Ovary (tissue), 10 donors: Measurements from ENCODE around the gene CADM2. TPM values are rescaled to one million over a fixed set of nuclear protein-coding genes. Genes with fewer than 3 reads are reported as not detected.
A peak's percentile ranks its signal among the peaks of the same experiment; 100 is the strongest.
"Not testable (repeated sequence)": the region's sequence is repeated elsewhere in the genome, so short reads cannot be mapped to it uniquely, and the experiment has no call there.

Experiments used
- DNase-seq, 5 donors: peaks; one replicate each; pipeline ENCODE4 v3.0.0-alpha.2; 2019 to 2020
- H3K27ac ChIP-seq, 2 donors: fragments of 200-600 bp; one replicate each; pipeline versions ENCODE4 v1.5.1 to v1.8.0; 2019 to 2022
- H3K27me3 ChIP-seq: fragments of 200-600 bp; one replicate; pipeline ENCODE4 v1.8.0; 2022
- H3K36me3 ChIP-seq: fragments of 200-600 bp; sonication (generic); one replicate; pipeline ENCODE4 v1.5.1; 2019
- H3K4me1 ChIP-seq: one replicate; pipeline ENCODE4 v1.8.1; 2013; ENCODE audit warnings: mild to moderate bottlenecking, moderate library complexity; ENCODE audit not compliant: insufficient read depth
- H3K4me3 ChIP-seq: fragments of 200-600 bp; sonication (generic); one replicate; pipeline ENCODE4 v1.5.1; 2017
- H3K9me3 ChIP-seq, 2 donors: fragments of 200-600 bp in 1 of 2; sonication (generic) in 1 of 2; one replicate each; pipeline versions ENCODE4 v1.5.1 to v1.8.1; 2013 to 2019; ENCODE audit warnings: mild to moderate bottlenecking in 1 of 2, moderate library complexity in 1 of 2
- EP300 ChIP-seq: sonication (generic); formaldehyde crosslinking; IDR thresholded peaks from one replicate; pipeline ENCODE4 v1.6.1; 2017; ENCODE audit warnings: antibody characterized with exemption
- POLR2A ChIP-seq: fragments of 450-650 bp; IDR thresholded peaks from one replicate; pipeline ENCODE4 v1.6.1; 2017; ENCODE audit warnings: antibody characterized with exemption, mild to moderate bottlenecking, moderate library complexity
- WGBS, 3 donors: extraction: QIAGEN DNeasy Blood & Tissue Kit in 1 of 3; methylation state at CpG; one replicate each; pipeline versions ENCODE4 v1.1.5 to v1.1.7; 2013 to 2017; 5-methylcytosine and 5-hydroxymethylcytosine counted together
- intact Hi-C, 4 donors: fragments of 100-400 bp; cut with DNase I; formaldehyde crosslinking; loops; one replicate each; pipeline versions ENCODE4 v1.11.0 to v1.15.1; 2022 to 2023
- long read RNA-seq, 3 donors: library from polyadenylated mRNA in 2 of 3; unstranded in 2 of 3; transcript quantifications; one replicate each; pipeline ENCODE4 v2.0.0 and lab custom pipeline, GENCODE V29; 2021 to 2026
- polyA plus RNA-seq, 2 donors: library from polyadenylated mRNA; stranded (reverse); fragments of 200-250 nt in 1 of 2; fragments of 350-450 nt in 1 of 2; fragmentation: Illumina TruSeq in 1 of 2; extraction: RNeasy Lipid Tissue Mini Kit (QIAGEN cat#74804) in 1 of 2; gene quantifications; one replicate each; pipeline ENCODE4 v1.2.3, GENCODE V29; 2013 to 2014
- total RNA-seq, 7 donors: library from RNA; depleted of rRNA in 2 of 7; stranded (reverse); fragments of >200 nt in 2 of 7; fragmentation: NEBNext Ultra II Directional in 3 of 7; extraction: Animal tissue kit (Norgen Biotek cat#: 25700) in 3 of 7; gene quantifications; one replicate each; pipeline versions ENCODE4 v1.1.0 to v1.2.4, GENCODE V29; 2016 to 2023
- TF ChIP-seq, protein P1 (sequence below), 3 donors: fragments of 450-650 bp in 2 of 3; fragments of 200-600 bp in 1 of 3; IDR thresholded peaks; one replicate each; pipeline versions ENCODE4 v1.5.1 to v1.8.0; 2016 to 2022; ENCODE audit warnings: antibody characterized with exemption in 3 of 3, mild to moderate bottlenecking in 1 of 3
- donor health status: DM: no; HTN: no; CAD: no; lungs with moderate emphysema.
- donor health status: DM: no; HTN: no; CAD: no.
- donor health status: Bipolar disorder and iron deficiency.
- donor health status: DM: yes; HTN: yes; CAD: no.
- donor health status: DM: no; HTN: no; CAD: no.
- donor health status: DM: yes; HTN: yes; CAD: no.

CADM2 gene
- total RNA-seq = 1 to 10 TPM in 2 of 7 donors, under 1 TPM in 5; 0.20 to 1.9 (median 0.69) TPM
- under 1 TPM; 0.48 to 0.93 TPM for polyA plus RNA-seq
- long read RNA-seq, donor 1 = 0 reads
- long read RNA-seq, donor 2, partial matches to known transcripts = 0 of 1 reads
- long read RNA-seq, donor 2, other reads (novel, unspliced or antisense) = 0 of 1 reads
- long read RNA-seq, donor 3 = 0 reads

DNA sequence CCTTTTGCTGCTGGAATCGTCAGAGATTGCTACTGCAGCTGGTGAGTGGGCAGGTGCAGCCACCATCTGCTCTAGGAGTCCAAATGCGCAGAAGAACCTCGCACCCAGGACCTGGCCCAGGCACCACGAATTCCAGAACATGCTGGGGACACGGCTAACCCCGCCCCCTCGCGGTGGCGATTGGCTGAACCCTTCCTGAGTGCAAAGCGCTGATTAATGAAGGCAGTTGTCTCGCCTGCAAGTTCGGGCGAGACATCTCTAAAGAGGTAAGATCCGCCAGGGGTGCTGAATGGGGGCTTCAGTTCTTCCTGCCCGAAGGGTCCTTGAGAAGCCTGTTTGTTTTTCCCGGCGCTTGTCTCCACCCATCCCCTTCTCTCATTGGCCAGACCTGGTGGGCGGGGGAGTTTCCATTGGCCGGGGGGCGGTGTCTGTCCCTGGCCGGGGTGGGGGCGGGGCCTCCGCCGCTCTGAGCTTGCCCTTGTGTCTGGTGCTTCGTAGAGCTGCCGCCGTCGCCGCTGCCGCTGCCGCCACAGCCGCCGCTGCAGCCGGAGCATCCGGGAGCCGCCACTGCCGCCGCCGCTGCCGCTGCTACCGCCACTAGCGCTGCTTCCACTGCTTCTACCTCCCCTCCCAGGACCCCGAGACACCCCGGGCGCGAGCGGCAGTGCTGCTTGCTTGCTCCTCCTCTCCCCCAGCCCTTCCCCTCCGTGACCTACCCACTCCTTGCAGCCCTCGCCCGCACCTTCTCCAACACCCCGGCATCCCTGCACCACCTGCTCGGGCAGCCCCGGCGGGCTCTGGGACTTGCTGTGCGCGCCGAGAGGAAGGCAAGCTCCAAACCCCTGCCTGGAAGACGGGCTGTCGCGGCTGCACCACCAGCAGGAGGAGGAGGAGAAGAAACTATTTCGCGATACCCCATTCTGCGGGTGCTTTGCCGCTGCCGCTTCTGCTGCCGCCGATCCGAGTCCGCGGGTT is at the start of gene CADM2:
Gene CADM2 (plus strand): TSS at position 495 of the 975 bp plus-strand sequence.
- Histone ChIP-seq H3K9me3 (no peaks in the 10 kb centered on the region), H3K27me3 (no peaks in the 10 kb centered on the region), H3K36me3 (no peaks in the 10 kb centered on the region), H3K4me1 (peaks cover 8% of the 10 kb centered on the region), H3K27ac (no peak within 1 kb of the TSS), H3K4me3 (peak within 1 kb of the TSS; percentile 47)
- no peak for TF ChIP-seq EP300
- TF ChIP-seq, protein P1, sequence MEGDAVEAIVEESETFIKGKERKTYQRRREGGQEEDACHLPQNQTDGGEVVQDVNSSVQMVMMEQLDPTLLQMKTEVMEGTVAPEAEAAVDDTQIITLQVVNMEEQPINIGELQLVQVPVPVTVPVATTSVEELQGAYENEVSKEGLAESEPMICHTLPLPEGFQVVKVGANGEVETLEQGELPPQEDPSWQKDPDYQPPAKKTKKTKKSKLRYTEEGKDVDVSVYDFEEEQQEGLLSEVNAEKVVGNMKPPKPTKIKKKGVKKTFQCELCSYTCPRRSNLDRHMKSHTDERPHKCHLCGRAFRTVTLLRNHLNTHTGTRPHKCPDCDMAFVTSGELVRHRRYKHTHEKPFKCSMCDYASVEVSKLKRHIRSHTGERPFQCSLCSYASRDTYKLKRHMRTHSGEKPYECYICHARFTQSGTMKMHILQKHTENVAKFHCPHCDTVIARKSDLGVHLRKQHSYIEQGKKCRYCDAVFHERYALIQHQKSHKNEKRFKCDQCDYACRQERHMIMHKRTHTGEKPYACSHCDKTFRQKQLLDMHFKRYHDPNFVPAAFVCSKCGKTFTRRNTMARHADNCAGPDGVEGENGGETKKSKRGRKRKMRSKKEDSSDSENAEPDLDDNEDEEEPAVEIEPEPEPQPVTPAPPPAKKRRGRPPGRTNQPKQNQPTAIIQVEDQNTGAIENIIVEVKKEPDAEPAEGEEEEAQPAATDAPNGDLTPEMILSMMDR (IDR thresholded peaks at IDR 0.05) = no peak
- 0 to 1% (median 1%) methylated on average over 67 to 70 of the region's 70 CpGs for WGBS, 3 donors
- peak; percentile 75 to 86 (median 79) for DNase-seq
- intact Hi-C loops = no loop called here

DNA sequence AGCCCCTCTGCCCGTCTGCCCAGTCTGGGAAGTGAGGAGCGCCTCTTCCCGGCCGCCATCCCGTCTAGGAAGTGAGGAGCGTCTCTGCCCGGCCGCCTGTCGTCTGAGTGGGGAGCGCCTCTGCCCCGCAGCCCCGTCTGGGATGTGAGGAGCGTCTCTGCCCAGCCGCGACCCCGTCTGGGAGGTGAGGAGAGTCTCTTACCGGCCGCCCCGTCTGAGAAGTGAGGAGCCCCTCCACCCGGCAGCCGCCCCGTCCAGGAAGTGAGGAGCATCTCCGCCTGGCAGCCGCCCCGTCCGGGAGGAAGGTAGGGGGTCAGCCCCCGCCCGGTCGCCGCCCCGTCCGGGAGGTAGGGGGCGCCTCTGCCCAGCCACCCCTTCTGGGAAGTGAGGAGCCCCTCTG is 40.2 kb upstream of the CADM2 start:
- intact Hi-C loops = not testable (repeated sequence)

DNA sequence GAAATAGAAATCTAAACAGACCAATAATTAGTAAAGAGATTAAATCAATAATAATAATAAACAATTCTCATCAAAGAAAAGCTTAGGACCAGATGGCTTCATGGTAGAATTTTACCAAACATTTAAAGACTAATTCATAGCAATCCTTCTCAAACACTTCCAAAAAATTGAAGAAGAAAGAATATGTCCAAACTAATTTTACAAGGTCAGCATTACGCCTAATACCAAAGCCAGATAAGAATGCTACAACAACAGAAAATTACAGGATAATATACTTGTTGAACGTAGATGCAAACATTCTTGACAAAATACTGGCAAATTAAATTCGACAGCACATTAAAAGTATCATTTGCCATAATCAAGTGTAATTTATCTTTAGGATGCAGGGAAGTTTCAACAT is 36.1 kb upstream of the CADM2 start:
- H3K9me3 ChIP-seq = no peaks in the 10 kb centered on the region
- H3K4me3 ChIP-seq = no peak overlapping the region
- H3K36me3 ChIP-seq = no peaks in the 10 kb centered on the region
- H3K27ac ChIP-seq = no peak overlapping the region
- intact Hi-C loops = no loop called here
- WGBS, 3 donors = 67 to 85% (median 76%) methylated on average over 3 of the region's 3 CpGs
- DNase-seq = no peak
- H3K4me1 ChIP-seq = no peaks in the 10 kb centered on the region
- TF ChIP-seq, protein P1 (IDR thresholded peaks at IDR 0.05) = no peak
- TF ChIP-seq EP300 (no peak), POLR2A (no peak)
- H3K27me3 ChIP-seq = no peaks in the 10 kb centered on the region

More for the DNA sequence above, 40.2 kb upstream of the CADM2 start:
- not testable (repeated sequence) for DNase-seq, H3K36me3 ChIP-seq, H3K9me3 ChIP-seq, H3K27me3 ChIP-seq, H3K27ac ChIP-seq, H3K4me1 ChIP-seq, H3K4me3 ChIP-seq
- 92 to 95% (median 94%) methylated on average over 24 to 33 of the region's 33 CpGs for WGBS, 3 donors

DNA sequence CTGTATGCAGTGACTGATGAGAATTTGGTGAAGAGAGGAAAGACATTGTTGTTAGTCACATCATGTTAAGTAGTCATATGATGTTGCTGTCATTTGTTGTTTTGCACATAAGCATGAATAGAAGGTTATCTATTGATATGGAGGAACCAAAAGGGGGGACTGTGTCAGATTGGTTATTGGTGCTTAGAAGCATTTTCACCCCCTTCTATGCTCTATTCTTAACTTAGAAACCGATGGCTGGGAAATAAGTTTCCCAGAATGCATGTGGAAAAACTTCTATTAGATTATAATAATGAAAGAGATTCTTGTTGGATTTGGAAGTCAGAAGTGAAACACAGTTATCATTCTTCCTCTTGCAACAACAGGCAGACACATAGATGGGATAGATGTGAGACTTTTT is 33.2 kb upstream of the CADM2 start:
- Histone ChIP-seq H3K4me1 (no peaks in the 10 kb centered on the region), H3K9me3 (no peaks in the 10 kb centered on the region), H3K36me3 (no peaks in the 10 kb centered on the region), H3K27ac (no peak overlapping the region), H3K4me3 (no peak overlapping the region), H3K27me3 (no peaks in the 10 kb centered on the region)
- no peak for DNase-seq
- TF ChIP-seq, protein P1 (IDR thresholded peaks at IDR 0.05) = no peak
- TF ChIP-seq EP300 = no peak
- TF ChIP-seq POLR2A = no peak
- WGBS, 3 donors = 56 to 81% (median 77%) methylated on average over 1 of the region's 1 CpG
- intact Hi-C loops = no loop called here

DNA sequence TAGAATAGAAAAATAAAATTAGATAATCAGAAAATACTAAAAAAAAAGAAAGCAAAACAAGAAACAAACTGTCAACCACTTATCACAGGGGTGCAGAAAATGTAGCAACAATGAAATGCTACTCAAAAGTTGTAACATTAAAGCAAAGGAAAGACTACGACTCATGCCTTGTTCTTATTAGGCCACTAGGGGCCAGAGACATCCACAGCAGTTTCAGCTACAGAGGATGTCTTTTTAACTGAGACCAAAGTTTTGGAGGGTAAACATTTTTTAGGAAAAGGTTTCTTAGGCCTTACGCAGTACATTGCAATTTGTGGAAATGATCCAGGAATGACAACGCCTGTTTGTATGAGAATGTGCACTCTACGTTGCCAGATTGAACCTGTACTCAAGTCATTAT is 15.4 kb upstream of the CADM2 start:
- H3K4me1 ChIP-seq = no peaks in the 10 kb centered on the region
- no peak for TF ChIP-seq EP300
- TF ChIP-seq POLR2A = no peak
- TF ChIP-seq, protein P1 (IDR thresholded peaks at IDR 0.05) = no peak
- H3K27ac ChIP-seq = no peak overlapping the region
- WGBS, 3 donors = 62 to 73% (median 64%) methylated on average over 4 of the region's 4 CpGs
- intact Hi-C loops = no loop called here
- no peaks in the 10 kb centered on the region for H3K36me3 ChIP-seq
- H3K27me3 ChIP-seq = no peaks in the 10 kb centered on the region
- no peak overlapping the region for H3K4me3 ChIP-seq
- H3K9me3 ChIP-seq = no peaks in the 10 kb centered on the region
- DNase-seq = no peak
